HepG2 (cell line): ENCODE data around the gene TLK1. TPM values are rescaled to one million over a fixed set of nuclear protein-coding genes. Genes with fewer than 3 reads are reported as not detected.

Source experiments
- ATAC-seq: fragments of 200-7000 bp; cut with Tn5 transposase; 3 replicates; pipeline ENCODE4 v1.9.1; 2020; ENCODE audit warnings: mild to moderate bottlenecking, moderate library complexity
- BruUV-seq: library from RNA; stranded (reverse); fragments of 400-500 nt; replicated peaks from 2 replicates; lab custom pipeline; 2021; lab: Mats Ljungman, UMichigan
- CTCF ChIA-PET: fragments of 300-600 bp; formaldehyde crosslinking; extraction: SDS; loops from one replicate; lab custom pipeline; 2021; ENCODE audit warnings: low total read pairs, inconsistent platforms, low intra/inter-chr PET ratio; lab: Yijun Ruan, JAX
- POLR2A ChIA-PET: fragments of 350-600 bp; sonication (Branson Sonifier 250); formaldehyde crosslinking; loops from one replicate; lab custom pipeline; 2020; ENCODE audit warnings: antibody characterized with exemption, inconsistent platforms; lab: Yijun Ruan, JAX
- DNase-seq: peaks from one replicate; pipeline ENCODE4 v3.0.0-alpha.2; 2015; ENCODE audit warnings: low spot score
- FAIRE-seq: peaks from 3 replicates; lab custom pipeline; 2011; peaks lifted over from hg19 to GRCh38; lab: Jason Lieb, UNC
- H2AFZ ChIP-seq: one replicate; pipeline ENCODE4 v1.6.1; 2011; ENCODE audit warnings: low read length, inconsistent platforms
- H3K27ac ChIP-seq: fragments of 300-600 bp; 3 replicates; pipeline ENCODE4 v1.8.0; 2011; ENCODE audit warnings: mixed run types, mild to moderate bottlenecking, mixed read lengths, low read length, inconsistent platforms; ENCODE audit not compliant: insufficient read depth; ENCODE audit errors: extremely low read length
- H3K27me3 ChIP-seq, 2 experiments: fragments of 200-600 bp in 1 of 2; 2 replicates in 1 of 2; 3 replicates in 1 of 2; pipeline versions ENCODE4 v1.6.0 to v1.8.0; 2011; ENCODE audit warnings: low read length in 2 of 2, mild to moderate bottlenecking in 2 of 2, moderate library complexity in 2 of 2, inconsistent platforms in 1 of 2; ENCODE audit not compliant: insufficient read depth in 2 of 2, control insufficient read depth in 1 of 2
- H3K36me3 ChIP-seq, 2 experiments: fragments of 200-600 bp in 1 of 2; replicated peaks in 1 of 2; 2 replicates in 1 of 2; 3 replicates in 1 of 2; pipeline versions ENCODE4 v1.5.1 to v1.8.0; 2011; ENCODE audit warnings: low read length in 2 of 2, inconsistent platforms in 1 of 2; ENCODE audit not compliant: insufficient read depth in 2 of 2, control insufficient read depth in 1 of 2
- H3K4me1 ChIP-seq: 2 replicates; pipeline ENCODE4 v1.5.1; 2012; ENCODE audit warnings: low read length, inconsistent platforms; ENCODE audit not compliant: insufficient read depth
- H3K4me2 ChIP-seq: 2 replicates; pipeline ENCODE4 v1.6.0; 2011; ENCODE audit warnings: low read depth, low read length, inconsistent platforms
- H3K4me3 ChIP-seq, 3 experiments: fragments of 200-600 bp in 1 of 3; sonication (generic), shearing (Covaris generic) in 1 of 3; replicated peaks in 1 of 3; 2 replicates each; pipeline ENCODE4 v1.5.1; 2011 to 2016; ENCODE audit warnings: low read length in 3 of 3, inconsistent platforms in 2 of 3, low read depth in 2 of 3, mild to moderate bottlenecking in 2 of 3, control low read depth in 1 of 3, mixed read lengths in 1 of 3; ENCODE audit not compliant: insufficient read depth in 1 of 3
- H3K79me2 ChIP-seq: one replicate; pipeline ENCODE4 v1.6.1; 2011; ENCODE audit warnings: low read length, inconsistent platforms; ENCODE audit not compliant: insufficient read depth
- H3K9ac ChIP-seq: 2 replicates; pipeline ENCODE4 v1.6.0; 2011; ENCODE audit warnings: mild to moderate bottlenecking, low read depth, low read length, inconsistent platforms; ENCODE audit not compliant: insufficient read depth
- H3K9me3 ChIP-seq: 2 replicates; pipeline ENCODE4 v1.5.1; 2012; ENCODE audit warnings: mild to moderate bottlenecking, low read length
- H4K20me1 ChIP-seq: 2 replicates; pipeline ENCODE4 v1.6.0; 2011; ENCODE audit warnings: inconsistent platforms, mild to moderate bottlenecking, low read length, moderate library complexity; ENCODE audit not compliant: insufficient read depth
- ATF7 ChIP-seq, 2 experiments: fragments of 450-650 bp in 1 of 2; sonication (generic) in 1 of 2; formaldehyde crosslinking in 1 of 2; IDR thresholded peaks; 2 replicates each; pipeline versions ENCODE4 v1.4.0 to v1.6.1; 2016 to 2020; ENCODE audit warnings: antibody characterized with exemption in 1 of 2, mild to moderate bottlenecking in 1 of 2, missing genetic modification reagents in 1 of 2
- ELF3 ChIP-seq: IDR thresholded peaks from 2 replicates; pipeline ENCODE4 v1.6.1; 2016; ENCODE audit warnings: missing genetic modification reagents, missing compliant biosample characterization
- MEIS2 ChIP-seq: sonication (generic); formaldehyde crosslinking; IDR thresholded peaks from 2 replicates; pipeline ENCODE4 v1.9.0; 2021; ENCODE audit warnings: mild to moderate bottlenecking, missing genetic modification reagents
- NR1H2 ChIP-seq: sonication (generic); formaldehyde crosslinking; IDR thresholded peaks from 2 replicates; pipeline ENCODE4 v1.8.1; 2022; ENCODE audit warnings: low read depth, missing genetic modification reagents, borderline replicate concordance
- ONECUT2 ChIP-seq: sonication (generic); formaldehyde crosslinking; IDR thresholded peaks from 2 replicates; pipeline ENCODE4 v1.4.0; 2020; ENCODE audit warnings: missing genetic modification reagents
- PITX1 ChIP-seq: sonication (generic); formaldehyde crosslinking; IDR thresholded peaks from 2 replicates; pipeline ENCODE4 v1.5.1; 2020; ENCODE audit warnings: mild to moderate bottlenecking, missing genetic modification reagents
- PRMT3 ChIP-seq: sonication (generic); formaldehyde crosslinking; IDR thresholded peaks from 2 replicates; pipeline ENCODE4 v1.8.1; 2022; ENCODE audit warnings: low read depth, mild to moderate bottlenecking, moderate library complexity, missing genetic modification reagents, borderline replicate concordance
- PRPF4 ChIP-seq: fragments of 200-400 bp; formaldehyde crosslinking; IDR thresholded peaks from 2 replicates; pipeline ENCODE4 v1.6.1; 2016; ENCODE audit warnings: low read length, low read depth; ENCODE audit not compliant: poor library complexity, severe bottlenecking
- SNRNP70 ChIP-seq: fragments of 200-400 bp; formaldehyde crosslinking; IDR thresholded peaks from 2 replicates; pipeline ENCODE4 v1.6.1; 2017; ENCODE audit warnings: mild to moderate bottlenecking, low read depth, low read length, moderate library complexity
- SRSF1 ChIP-seq: fragments of 200-400 bp; formaldehyde crosslinking; optimal IDR thresholded peaks from 2 replicates; pipeline ENCODE3; 2017; ENCODE audit warnings: mild to moderate bottlenecking, low read depth, low read length, moderate library complexity
- TCF12 ChIP-seq, 2 experiments: fragments of 450-650 bp in 1 of 2; sonication (generic) in 1 of 2; formaldehyde crosslinking in 1 of 2; IDR thresholded peaks; 2 replicates each; pipeline versions ENCODE4 v1.6.1 to v1.8.0; 2017 to 2022; ENCODE audit warnings: antibody characterized with exemption in 1 of 2, mild to moderate bottlenecking in 1 of 2, missing genetic modification reagents in 1 of 2, moderate library complexity in 1 of 2
- XBP1 ChIP-seq: sonication (generic); formaldehyde crosslinking; IDR thresholded peaks from 2 replicates; pipeline ENCODE4 v1.5.0; 2020; ENCODE audit warnings: missing genetic modification reagents
- ZBTB21 ChIP-seq: sonication (generic); formaldehyde crosslinking; IDR thresholded peaks from 2 replicates; pipeline ENCODE4 v1.4.0; 2020; ENCODE audit warnings: missing genetic modification reagents
- ZC3H4 ChIP-seq: sonication (generic); formaldehyde crosslinking; IDR thresholded peaks from 2 replicates; pipeline ENCODE4 v1.4.0; 2020; ENCODE audit warnings: missing genetic modification reagents, borderline replicate concordance
- ZNF20 ChIP-seq: sonication (generic); formaldehyde crosslinking; IDR thresholded peaks from 2 replicates; pipeline ENCODE4 v1.4.0; 2020; ENCODE audit warnings: mild to moderate bottlenecking, moderate library complexity, missing genetic modification reagents
- ZNF510 ChIP-seq: sonication (generic); formaldehyde crosslinking; IDR thresholded peaks from 2 replicates; pipeline ENCODE4 v1.4.0; 2020; ENCODE audit warnings: low read depth, mild to moderate bottlenecking, missing genetic modification reagents
- ZNF598 ChIP-seq: sonication (generic); formaldehyde crosslinking; IDR thresholded peaks from 2 replicates; pipeline ENCODE4 v1.5.1; 2020; ENCODE audit warnings: mild to moderate bottlenecking, missing genetic modification reagents, borderline replicate concordance
- whole genome bisulfite sequencing: methylation state at CpG from one replicate; pipeline ENCODE4 v1.1.6; 2017; ENCODE audit warnings: low lambda C conversion rate; 5-methylcytosine and 5-hydroxymethylcytosine counted together
- in situ Hi-C: cut with HindIII; loops from 2 replicates; pipeline ENCODE4 v1.10.0; 2017; ENCODE audit warnings: low pct_unique_long_range_greater_than_20kb; ENCODE audit not compliant: extremely low pct_ligation_motif_present
- intact Hi-C: fragments of 100-400 bp; cut with micrococcal nuclease; formaldehyde crosslinking; loops from one replicate; pipeline ENCODE4 v1.10.0; 2022; ENCODE audit not compliant: unreplicated experiment
- polyA plus RNA-seq, 8 experiments: library from polyadenylated mRNA; depleted of rRNA in 3 of 8; stranded (reverse) in 7 of 8; unstranded in 1 of 8; fragments of >200 nt; fragmentation: Illumina TruSeq in 4 of 8; extraction: Trizol in 4 of 8; gene quantifications; 2 replicates each; pipeline versions ENCODE4 v1.2.1 to v1.2.3, GENCODE V29; 2011 to 2016; ENCODE audit warnings: low read depth in 4 of 8, missing spikeins in 1 of 8, mixed read lengths in 1 of 8; ENCODE audit not compliant: insufficient read depth in 1 of 8
- total RNA-seq, 5 experiments: library from RNA; depleted of rRNA; stranded (reverse); fragments of >200 nt; fragmentation: Illumina TruSeq; extraction: Trizol; gene quantifications; 2 replicates each; pipeline ENCODE4 v1.2.3, GENCODE V29; 2016; ENCODE audit warnings: low read depth in 1 of 5

The TLK1 gene
- total and polyA plus RNA-seq, 2 of the 13 experiments (the other 11 are each of a cell fraction or from before 2014, with no cell fraction given), result 16.8 to 28.7 TPM

- BruUV-seq, result no TSS peak
- no peak overlapping the region for H3K9ac ChIP-seq
- CTCF ChIA-PET, result no interaction called here
- no peak overlapping the region for H2AFZ ChIP-seq
- no peak for DNase-seq
- no peak overlapping the region for H3K4me2 ChIP-seq
- ATAC-seq, result no peak
- 91% methylated on average over 2 of the region's 2 CpGs for WGBS
- no peaks in the 10 kb centered on the region for H3K27me3 ChIP-seq
- no peak overlapping the region for H3K4me3 ChIP-seq
- POLR2A ChIA-PET, result no interaction called here
- in situ Hi-C loops (no loop called here), intact Hi-C loops (no loop called here)
- no peaks in the 10 kb centered on the region for H4K20me1 ChIP-seq
- no peaks in the 10 kb centered on the region for H3K4me1 ChIP-seq
- no peak for TF ChIP-seq PITX1 (CRISPR knock-in tag)
- no peak for TF ChIP-seq XBP1 (CRISPR knock-in tag)
- TF ChIP-seq TCF12 (IDR thresholded peaks at IDR 0.05), result no peak
- TF ChIP-seq TCF12 (CRISPR knock-in tag; IDR thresholded peaks at IDR 0.05), result no peak
- TF ChIP-seq ATF7 (IDR thresholded peaks at IDR 0.05), result peak; percentile 26; the same call in 1 of the 2 replicates
- TF ChIP-seq ATF7 (CRISPR knock-in tag; IDR thresholded peaks at IDR 0.05), result no peak
- H3K9me3 ChIP-seq, result no peaks in the 10 kb centered on the region
- no peak overlapping the region for H3K27ac ChIP-seq
- no peaks in the 10 kb centered on the region for H3K79me2 ChIP-seq
- H3K36me3 ChIP-seq, result peaks cover 8 to 79% of the 10 kb centered on the region in 2 experiments
- no peak for FAIRE-seq
Observed at GRCh38 chr2:171008550-171009205, 152.0 kb downstream of the TLK1 start.

GRCh38 chr2:171004833-171005232 lies 155.9 kb downstream of the TLK1 start:
- intact Hi-C loops, result no loop called here
- H3K4me3 ChIP-seq, result no peak overlapping the region
- in situ Hi-C loops, result no loop called here
- H3K27ac ChIP-seq, result no peak overlapping the region
- H3K27me3 ChIP-seq, result no peaks in the 10 kb centered on the region
- BruUV-seq, result no TSS peak
- WGBS, result 98% methylated on average over 2 of the region's 2 CpGs
- H4K20me1 ChIP-seq, result no peaks in the 10 kb centered on the region
- ChIA-PET POLR2A (no interaction called here), CTCF (no interaction called here)
- no peak overlapping the region for H3K9ac ChIP-seq
- no peaks in the 10 kb centered on the region for H3K4me1 ChIP-seq
- H2AFZ ChIP-seq, result no peak overlapping the region
- no peaks in the 10 kb centered on the region for H3K79me2 ChIP-seq
- H3K4me2 ChIP-seq, result no peak overlapping the region
- H3K9me3 ChIP-seq, result no peaks in the 10 kb centered on the region
- peaks cover 7 to 77% of the 10 kb centered on the region in 2 experiments for H3K36me3 ChIP-seq
- no peak for ATAC-seq
- DNase-seq, result no peak
- FAIRE-seq, result no peak
- TF ChIP-seq ELF3 (CRISPR knock-in tag) (no peak), ZNF598 (CRISPR knock-in tag) (no peak), ZC3H4 (CRISPR knock-in tag) (no peak), ZNF20 (CRISPR knock-in tag) (no peak), PRMT3 (no peak), NR1H2 (no peak), SRSF1 (no peak), ONECUT2 (CRISPR knock-in tag) (no peak), ZBTB21 (CRISPR knock-in tag) (no peak), MEIS2 (no peak), SNRNP70 (no peak), ZNF510 (CRISPR knock-in tag) (no peak), PRPF4 (no peak)
